KMS-11 (cell line): ENCODE measurements around the gene EPG5.
"Not testable (repeated sequence)": the region's sequence is repeated elsewhere in the genome, so short reads cannot be mapped to it uniquely, and the experiment has no call there.

ENCODE experiments used
- H2AFZ ChIP-seq: fragments of 200-600 bp; sonication (generic); 2 replicates; pipeline ENCODE4 v1.6.1; 2016; ENCODE audit warnings: antibody characterized with exemption, mixed run types, low read depth
- H3K27ac ChIP-seq: fragments of 200-600 bp; sonication (generic); 2 replicates; pipeline ENCODE4 v1.6.1; 2016; ENCODE audit warnings: mild to moderate bottlenecking, mixed run types
- H3K27me3 ChIP-seq: fragments of 200-600 bp; sonication (generic); 2 replicates; pipeline ENCODE4 v1.6.1; 2017; ENCODE audit warnings: mild to moderate bottlenecking, low read depth, mixed run types, moderate library complexity; ENCODE audit not compliant: insufficient read depth
- H3K36me3 ChIP-seq: fragments of 200-600 bp; sonication (generic); 2 replicates; pipeline ENCODE4 v1.6.1; 2017; ENCODE audit warnings: mild to moderate bottlenecking, mixed run types; ENCODE audit not compliant: insufficient read depth
- H3K4me1 ChIP-seq: fragments of 200-600 bp; sonication (generic); 2 replicates; pipeline ENCODE4 v1.6.1; 2016; ENCODE audit warnings: mild to moderate bottlenecking, low read depth, mixed run types; ENCODE audit not compliant: poor library complexity, severe bottlenecking
- H3K4me2 ChIP-seq: fragments of 200-600 bp; sonication (generic); 2 replicates; pipeline ENCODE4 v1.7.0; 2016; ENCODE audit warnings: mild to moderate bottlenecking, mixed run types
- H3K4me3 ChIP-seq: fragments of 200-600 bp; sonication (generic); IDR thresholded peaks from 2 replicates; pipeline ENCODE4 v1.6.1; 2017; ENCODE audit warnings: low read depth, low read length, mixed read lengths; ENCODE audit not compliant: insufficient read depth
- H3K79me2 ChIP-seq: fragments of 200-600 bp; sonication (generic); 2 replicates; pipeline ENCODE4 v1.6.1; 2016; ENCODE audit warnings: low read depth, mixed run types; ENCODE audit not compliant: insufficient read depth
- H3K9ac ChIP-seq: fragments of 200-600 bp; sonication (generic); 2 replicates; pipeline ENCODE4 v1.6.1; 2016; ENCODE audit warnings: mild to moderate bottlenecking, mixed run types
- H4K20me1 ChIP-seq: fragments of 200-600 bp; sonication (generic); 2 replicates; pipeline ENCODE4 v1.6.1; 2016; ENCODE audit warnings: mild to moderate bottlenecking, mixed run types; ENCODE audit not compliant: insufficient read depth
- CTCF ChIP-seq: fragments of 200-600 bp; sonication (generic); conservative IDR thresholded peaks from 2 replicates; pipeline ENCODE4 v1.6.1; 2017; ENCODE audit warnings: low read depth, mild to moderate bottlenecking, antibody characterized with exemption, low read length, moderate library complexity, mixed read lengths

Gene EPG5

GRCh38 chr18:45817543-45817942 is 149.6 kb downstream of the EPG5 start:
- no peaks in the 10 kb centered on the region for H4K20me1 ChIP-seq
- H3K27ac ChIP-seq = no peak overlapping the region
- no peaks in the 10 kb centered on the region for H3K36me3 ChIP-seq
- no peak overlapping the region for H2AFZ ChIP-seq
- no peaks in the 10 kb centered on the region for H3K27me3 ChIP-seq
- H3K4me3 ChIP-seq = no peak overlapping the region
- TF ChIP-seq CTCF = no peak
- H3K4me2 ChIP-seq = no peak overlapping the region
- no peak overlapping the region for H3K9ac ChIP-seq
- H3K79me2 ChIP-seq = no peaks in the 10 kb centered on the region
- H3K4me1 ChIP-seq = no peaks in the 10 kb centered on the region

- not testable (repeated sequence) for H3K79me2 ChIP-seq, H3K27ac ChIP-seq
Observed at GRCh38 chr18:45814733-45815132, 152.4 kb downstream of the EPG5 start.

GRCh38 chr18:45807144-45807543 is 160.0 kb downstream of the EPG5 start:
- peak; percentile 25; the same call in 1 of the 2 replicates for TF ChIP-seq CTCF
- H3K36me3 ChIP-seq, H4K20me1 ChIP-seq, H2AFZ ChIP-seq, H3K4me3 ChIP-seq, H3K9ac ChIP-seq, H3K79me2 ChIP-seq, H3K27me3 ChIP-seq, H3K4me1 ChIP-seq, H3K4me2 ChIP-seq, H3K27ac ChIP-seq: not testable (repeated sequence)

More at GRCh38 chr18:45814733-45815132, 152.4 kb downstream of the EPG5 start:
- not testable (repeated sequence) for H3K27me3 ChIP-seq, H2AFZ ChIP-seq, H4K20me1 ChIP-seq, H3K36me3 ChIP-seq, H3K4me2 ChIP-seq, H3K4me1 ChIP-seq, H3K9ac ChIP-seq, H3K4me3 ChIP-seq

- Histone ChIP-seq H3K27me3 (no peaks in the 10 kb centered on the region), H3K4me3 (no peak overlapping the region), H4K20me1 (no peaks in the 10 kb centered on the region), H3K4me1 (no peaks in the 10 kb centered on the region), H3K79me2 (no peaks in the 10 kb centered on the region), H3K36me3 (no peaks in the 10 kb centered on the region), H2AFZ (no peak overlapping the region), H3K4me2 (no peak overlapping the region), H3K27ac (no peak overlapping the region), H3K9ac (no peak overlapping the region)
- no peak for TF ChIP-seq CTCF
Observed at GRCh38 chr18:45806226-45806625, 160.9 kb downstream of the EPG5 start.

- Histone ChIP-seq H4K20me1 (no peaks in the 10 kb centered on the region), H3K27ac (no peak overlapping the region), H3K79me2 (no peaks in the 10 kb centered on the region), H3K27me3 (no peaks in the 10 kb centered on the region), H3K4me1 (no peaks in the 10 kb centered on the region), H3K36me3 (no peaks in the 10 kb centered on the region), H2AFZ (no peak overlapping the region), H3K4me3 (no peak overlapping the region), H3K9ac (no peak overlapping the region), H3K4me2 (no peak overlapping the region)
- TF ChIP-seq CTCF = no peak
Observed at GRCh38 chr18:45805551-45805950, 161.6 kb downstream of the EPG5 start.
